Measurements from ENCODE around the gene MRGPRF. TPM values are rescaled to one million over a fixed set of nuclear protein-coding genes. Genes with fewer than 3 reads are reported as not detected.

The MRGPRF gene
- total RNA-seq, 1 donor from 2014 or later: 13.2 TPM

- intact Hi-C loops (cut with DNase I): no loop called here
- H3K9me3 ChIP-seq: no peaks in the 10 kb centered on the region
- H3K36me3 ChIP-seq: peaks cover 4% of the 10 kb centered on the region
- DNase-seq: peak; percentile 56
- ATAC-seq: no peak
- H3K27me3 ChIP-seq: no peaks in the 10 kb centered on the region
- no peak overlapping the region for H3K27ac ChIP-seq
- TF ChIP-seq CTCF (IDR thresholded peaks at IDR 0.05): no peak
- no peak overlapping the region for H3K4me3 ChIP-seq
- H3K4me1 ChIP-seq: peaks cover 14% of the 10 kb centered on the region
Measured at GRCh38 chr11:69003866-69004367, 9.1 kb downstream of the MRGPRF start.

GRCh38 chr11:69003301-69003865 is 9.7 kb downstream of the MRGPRF start:
- no peak overlapping the region for H3K4me3 ChIP-seq
- no peak overlapping the region for H3K27ac ChIP-seq
- no peaks in the 10 kb centered on the region for H3K27me3 ChIP-seq
- TF ChIP-seq CTCF (IDR thresholded peaks at IDR 0.05): no peak
- ATAC-seq (no peak), DNase-seq (no peak)
- no peaks in the 10 kb centered on the region for H3K9me3 ChIP-seq
- H3K4me1 ChIP-seq: peaks cover 12% of the 10 kb centered on the region
- intact Hi-C loops (cut with DNase I): no loop called here
- peaks cover 4% of the 10 kb centered on the region for H3K36me3 ChIP-seq

- H3K9me3 ChIP-seq: no peaks in the 10 kb centered on the region
- H3K27me3 ChIP-seq: no peaks in the 10 kb centered on the region
- ATAC-seq (no peak), DNase-seq (peak; percentile 58)
- peaks cover 4% of the 10 kb centered on the region for H3K36me3 ChIP-seq
- peaks cover 12% of the 10 kb centered on the region for H3K4me1 ChIP-seq
- TF ChIP-seq CTCF (IDR thresholded peaks at IDR 0.05): no peak
- no peak overlapping the region for H3K27ac ChIP-seq
- no peak overlapping the region for H3K4me3 ChIP-seq
- intact Hi-C loops (cut with DNase I): no loop called here
Measured at GRCh38 chr11:69002570-69003231, 10.3 kb downstream of the MRGPRF start.

GRCh38 chr11:69002110-69002569 is 10.9 kb downstream of the MRGPRF start:
- intact Hi-C loops (cut with DNase I): no loop called here
- no peak overlapping the region for H3K4me3 ChIP-seq
- H3K9me3 ChIP-seq: no peaks in the 10 kb centered on the region
- ATAC-seq (no peak), DNase-seq (no peak)
- H3K4me1 ChIP-seq: peaks cover 9% of the 10 kb centered on the region
- H3K27me3 ChIP-seq: no peaks in the 10 kb centered on the region
- no peak for TF ChIP-seq CTCF (IDR thresholded peaks at IDR 0.05)
- H3K36me3 ChIP-seq: peaks cover 4% of the 10 kb centered on the region
- H3K27ac ChIP-seq: no peak overlapping the region

- Histone ChIP-seq H3K4me3 (no peak overlapping the region), H3K27me3 (no peaks in the 10 kb centered on the region), H3K4me1 (peaks cover 9% of the 10 kb centered on the region), H3K27ac (peak overlapping the region; percentile 42), H3K9me3 (no peaks in the 10 kb centered on the region), H3K36me3 (peaks cover 4% of the 10 kb centered on the region)
- intact Hi-C loops (cut with DNase I): no loop called here
- ATAC-seq: no peak
- no peak for TF ChIP-seq CTCF (IDR thresholded peaks at IDR 0.05)
- DNase-seq: peak; percentile 43
Measured at GRCh38 chr11:69001243-69002081, 11.6 kb downstream of the MRGPRF start.
